ENCODE data around the gene KRT8.

GRCh38 chr12:52927964-52928363 lies 23.1 kb upstream of the KRT8 start:
- TF ChIP-seq CTCF (IDR thresholded peaks at IDR 0.05 in 2 of 3, conservative IDR thresholded peaks at IDR 0.05 in 1 of 3; ENCODE audit: borderline replicate concordance in 1 of 3, insufficient read depth in 1 of 3, low read depth in 2 of 3, low read length in 2 of 3) (no peak), POLR2A (IDR thresholded peaks at IDR 0.05; ENCODE audit: borderline replicate concordance, extremely low read depth, insufficient read depth, insufficient read length) (no peak), JUND (IDR thresholded peaks at IDR 0.05) (no peak), MAX (IDR thresholded peaks at IDR 0.05) (no peak), FOSL1 (IDR thresholded peaks at IDR 0.05; ENCODE audit: low read depth) (no peak), EZH2 (IDR thresholded peaks at IDR 0.05) (no peak), YY1 (IDR thresholded peaks at IDR 0.05; ENCODE audit: extremely low read depth, insufficient replicate concordance, low read depth, low read length) (no peak), ZNF274 (IDR thresholded peaks at IDR 0.05; ENCODE audit: low read depth, low read length) (no peak), RAD21 (IDR thresholded peaks at IDR 0.05; ENCODE audit: low read depth) (no peak), REST (IDR thresholded peaks at IDR 0.05; ENCODE audit: low read depth) (no peak), CEBPB (IDR thresholded peaks at IDR 0.05; ENCODE audit: low read depth) (no peak)
